Testis (tissue), 2 donors: Measurements from ENCODE around the gene VDAC1.

Experiments used
- CTCF ChIP-seq, 3 experiments: fragments of 450-650 bp in 2 of 3; fragments of 200-600 bp in 1 of 3; sonication (generic) in 1 of 3; IDR thresholded peaks; one replicate each; pipeline ENCODE4 v1.5.1; 2016 to 2019; ENCODE audit warnings: antibody characterized with exemption in 3 of 3, mild to moderate bottlenecking in 2 of 3, moderate library complexity in 1 of 3
- POLR2A ChIP-seq: fragments of 450-650 bp; IDR thresholded peaks from one replicate; pipeline ENCODE4 v1.6.1; 2017; ENCODE audit warnings: antibody characterized with exemption, mild to moderate bottlenecking, moderate library complexity

- TF ChIP-seq POLR2A (no peak), CTCF (IDR thresholded peaks at IDR 0.05) (peak in 1 of 3 experiments; percentile 42)
These were observed 8.0 kb downstream of the VDAC1 start for GRCh38 chr5:133996683-133997252.
